Measurements from ENCODE around the gene ZNF600.

DNA sequence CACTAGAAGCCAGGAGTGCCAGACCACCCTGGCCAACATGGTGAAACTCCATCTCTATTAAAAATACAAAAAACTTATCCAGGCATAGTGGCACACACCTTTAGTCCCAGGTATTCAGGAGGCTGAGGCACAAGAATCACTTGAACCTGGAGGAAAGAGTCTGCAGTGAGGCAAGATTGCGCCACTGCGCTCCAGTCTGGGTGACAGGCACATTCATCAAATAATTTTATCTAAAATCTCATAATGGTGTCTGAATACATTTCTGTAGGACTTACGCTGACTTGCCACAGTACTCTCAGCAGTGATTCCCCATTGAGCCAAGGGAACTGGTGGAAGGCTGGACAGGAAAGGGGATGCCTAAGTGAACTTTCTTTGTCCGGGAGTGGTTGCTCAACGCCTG is 39.2 kb upstream of the ZNF600 start:
- TF ChIP-seq, protein P1, sequence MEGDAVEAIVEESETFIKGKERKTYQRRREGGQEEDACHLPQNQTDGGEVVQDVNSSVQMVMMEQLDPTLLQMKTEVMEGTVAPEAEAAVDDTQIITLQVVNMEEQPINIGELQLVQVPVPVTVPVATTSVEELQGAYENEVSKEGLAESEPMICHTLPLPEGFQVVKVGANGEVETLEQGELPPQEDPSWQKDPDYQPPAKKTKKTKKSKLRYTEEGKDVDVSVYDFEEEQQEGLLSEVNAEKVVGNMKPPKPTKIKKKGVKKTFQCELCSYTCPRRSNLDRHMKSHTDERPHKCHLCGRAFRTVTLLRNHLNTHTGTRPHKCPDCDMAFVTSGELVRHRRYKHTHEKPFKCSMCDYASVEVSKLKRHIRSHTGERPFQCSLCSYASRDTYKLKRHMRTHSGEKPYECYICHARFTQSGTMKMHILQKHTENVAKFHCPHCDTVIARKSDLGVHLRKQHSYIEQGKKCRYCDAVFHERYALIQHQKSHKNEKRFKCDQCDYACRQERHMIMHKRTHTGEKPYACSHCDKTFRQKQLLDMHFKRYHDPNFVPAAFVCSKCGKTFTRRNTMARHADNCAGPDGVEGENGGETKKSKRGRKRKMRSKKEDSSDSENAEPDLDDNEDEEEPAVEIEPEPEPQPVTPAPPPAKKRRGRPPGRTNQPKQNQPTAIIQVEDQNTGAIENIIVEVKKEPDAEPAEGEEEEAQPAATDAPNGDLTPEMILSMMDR (conservative IDR thresholded peaks at IDR 0.05): no peak
- no peak for TF ChIP-seq ZFX (IDR thresholded peaks at IDR 0.05)
